Liver (tissue), 10 donors: ENCODE results near the gene MED26. TPM values are rescaled to one million over a fixed set of nuclear protein-coding genes. Genes with fewer than 3 reads are reported as not detected.

Experiments
- DNase-seq: peaks from one replicate; pipeline ENCODE4 v3.0.0-alpha.2; 2017; ENCODE audit warnings: low spot score
- H3K27ac ChIP-seq, 2 donors: one replicate each; pipeline ENCODE4 v1.7.0; 2013; ENCODE audit warnings: inconsistent platforms in 2 of 2, low read length in 2 of 2, control low read depth in 1 of 2, low read depth in 1 of 2, mild to moderate bottlenecking in 1 of 2
- H3K27me3 ChIP-seq, 4 donors: one replicate each; pipeline versions ENCODE4 v1.6.1 to v1.7.0; 2013; ENCODE audit warnings: low read length in 3 of 4, inconsistent platforms in 1 of 4, mild to moderate bottlenecking in 1 of 4, moderate library complexity in 1 of 4; ENCODE audit not compliant: control insufficient read depth in 4 of 4, insufficient read depth in 4 of 4
- H3K36me3 ChIP-seq, 4 donors: one replicate each; pipeline versions ENCODE4 v1.6.1 to v1.7.0; 2013; ENCODE audit warnings: low read length in 3 of 4, mild to moderate bottlenecking in 3 of 4, low read depth in 1 of 4, moderate library complexity in 1 of 4; ENCODE audit not compliant: control insufficient read depth in 4 of 4, insufficient read depth in 3 of 4
- H3K4me1 ChIP-seq, 4 donors: one replicate each; pipeline versions ENCODE4 v1.6.1 to v1.7.0; 2013; ENCODE audit warnings: low read length in 3 of 4, mild to moderate bottlenecking in 3 of 4, moderate library complexity in 1 of 4; ENCODE audit not compliant: control insufficient read depth in 4 of 4, insufficient read depth in 4 of 4
- H3K4me3 ChIP-seq, 3 donors: one replicate each; pipeline versions ENCODE4 v1.6.1 to v1.7.0; 2013; ENCODE audit warnings: low read length in 3 of 3, control low read depth in 1 of 3, low read depth in 1 of 3, mild to moderate bottlenecking in 1 of 3
- H3K9ac ChIP-seq, 2 donors: one replicate each; pipeline ENCODE4 v1.7.0; 2013; ENCODE audit warnings: low read length in 2 of 2, mild to moderate bottlenecking in 2 of 2, moderate library complexity in 2 of 2, control low read depth in 1 of 2, low read depth in 1 of 2
- H3K9me3 ChIP-seq, 4 donors: one replicate each; pipeline versions ENCODE4 v1.6.1 to v1.7.0; 2013; ENCODE audit warnings: low read length in 3 of 4; ENCODE audit not compliant: control insufficient read depth in 4 of 4
- ATF3 ChIP-seq: IDR thresholded peaks from 2 replicates; pipeline ENCODE4 v1.6.1; 2016; ENCODE audit warnings: antibody characterized with exemption
- EGR1 ChIP-seq, 2 donors: IDR thresholded peaks; 2 replicates each; pipeline ENCODE4 v1.6.1; 2016 to 2018; ENCODE audit warnings: antibody characterized with exemption in 2 of 2, low read depth in 2 of 2
- FOXA1 ChIP-seq: IDR thresholded peaks from 2 replicates; pipeline ENCODE4 v1.6.1; 2016; ENCODE audit warnings: antibody characterized with exemption
- GABPA ChIP-seq, 2 donors: IDR thresholded peaks in 1 of 2; conservative IDR thresholded peaks in 1 of 2; 2 replicates each; pipeline ENCODE4 v1.6.1; 2016; ENCODE audit warnings: antibody characterized with exemption in 2 of 2, mild to moderate bottlenecking in 1 of 2, moderate library complexity in 1 of 2
- HNF4A ChIP-seq, 2 donors: conservative IDR thresholded peaks; 2 replicates each; pipeline ENCODE4 v1.6.1; 2016; ENCODE audit warnings: antibody characterized with exemption in 2 of 2, mild to moderate bottlenecking in 2 of 2
- HNF4G ChIP-seq: IDR thresholded peaks from 2 replicates; pipeline ENCODE4 v1.6.1; 2016; ENCODE audit warnings: antibody characterized with exemption
- MAX ChIP-seq: IDR thresholded peaks from 2 replicates; pipeline ENCODE4 v1.6.1; 2016; ENCODE audit warnings: antibody characterized with exemption
- NR2F2 ChIP-seq: IDR thresholded peaks from 2 replicates; pipeline ENCODE4 v1.6.1; 2016; ENCODE audit warnings: antibody characterized with exemption
- RAD21 ChIP-seq, 2 donors: IDR thresholded peaks; 2 replicates each; pipeline ENCODE4 v1.6.1; 2016; ENCODE audit warnings: antibody characterized with exemption in 2 of 2, mild to moderate bottlenecking in 2 of 2
- RXRA ChIP-seq, 2 donors: IDR thresholded peaks; 2 replicates each; pipeline ENCODE4 v1.6.1; 2017 to 2018; ENCODE audit warnings: antibody characterized with exemption in 2 of 2, mild to moderate bottlenecking in 1 of 2
- SP1 ChIP-seq: IDR thresholded peaks from 2 replicates; pipeline ENCODE4 v1.6.1; 2018; ENCODE audit warnings: antibody characterized with exemption, mild to moderate bottlenecking
- ZBTB33 ChIP-seq: IDR thresholded peaks from 2 replicates; pipeline ENCODE4 v1.6.1; 2016; ENCODE audit warnings: antibody characterized with exemption
- WGBS: extraction: QIAGEN DNeasy Blood & Tissue Kit; methylation state at CpG from one replicate; pipeline ENCODE4 v1.1.7; 2013; 5-methylcytosine and 5-hydroxymethylcytosine counted together
- polyA plus RNA-seq, 2 donors: library from polyadenylated mRNA; stranded (reverse) in 1 of 2; unstranded in 1 of 2; fragments of 200-250 nt in 1 of 2; fragments of >200 nt in 1 of 2; fragmentation: Nextera tagmentation in 1 of 2; extraction: Ambion mirVana in 1 of 2; gene quantifications; one replicate each; pipeline versions ENCODE4 v1.2.1 to v1.2.3, GENCODE V29; 2013 to 2015
- small RNA-seq: library from RNA; depleted of rRNA; stranded (forward); fragments of <200 nt; gene quantifications from one replicate; pipeline ENCODE3, GENCODE V24; 2014
- total RNA-seq, 2 donors: library from RNA; depleted of rRNA; stranded (reverse); fragments of >200 nt; gene quantifications; one replicate each; pipeline ENCODE4 v1.2.3, GENCODE V29; 2014
- donor health status: healthy.
- donor health status: healthy.
- donor health status: healthy.
- donor health status: healthy.
- donor health status: healthy.

Gene MED26
- total and polyA plus RNA-seq, 4 donors: 1.5 to 3.8 (median 3.2) TPM

DNA sequence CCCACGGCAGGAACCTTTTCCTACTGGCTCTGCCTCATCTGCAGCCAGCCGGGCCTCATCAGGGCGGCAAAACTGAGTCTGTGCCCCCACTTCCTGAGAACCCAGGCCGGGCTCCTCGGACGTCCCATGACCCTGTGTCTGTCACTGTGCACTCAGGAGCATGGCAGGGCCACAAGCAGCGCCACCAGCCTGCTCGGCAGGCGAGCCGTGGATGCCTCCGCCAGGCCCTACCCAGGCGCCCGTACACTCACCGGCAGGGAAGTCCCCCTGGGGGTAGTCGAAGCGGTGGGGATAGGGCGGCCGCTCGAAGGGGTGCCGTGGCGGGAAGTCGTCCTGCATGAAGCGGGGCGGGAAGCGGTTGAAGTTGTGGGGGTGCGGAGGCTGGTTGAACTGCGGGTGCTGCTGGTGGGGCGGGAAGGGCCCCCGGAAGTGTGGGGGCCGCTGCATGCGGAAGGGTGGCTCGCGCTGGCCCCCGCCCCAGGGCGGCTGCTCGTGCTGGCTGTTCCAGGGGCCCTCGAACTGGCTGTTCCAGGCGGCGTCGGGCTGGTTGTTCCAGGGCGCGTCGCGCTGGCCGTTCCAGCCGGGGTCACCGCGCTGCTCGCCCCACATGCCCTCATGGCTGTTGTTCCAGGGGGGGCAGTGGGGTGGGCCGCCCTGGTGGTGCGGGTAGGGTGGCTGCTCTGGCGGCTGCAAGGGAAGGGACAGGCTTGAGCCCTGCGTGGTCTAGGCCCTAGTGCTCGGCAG lies 102.8 kb downstream of the MED26 start:
- DNase-seq: no peak
- 97% methylated on average over 54 of the region's 54 CpGs for WGBS
- peaks cover 4 to 28% (median 21%) of the 10 kb centered on the region in 4 donors for H3K4me1 ChIP-seq
- H3K9me3 ChIP-seq: no peaks in the 10 kb centered on the region
- TF ChIP-seq MAX: no peak
- TF ChIP-seq ZBTB33: no peak
- no peak for TF ChIP-seq SP1
- TF ChIP-seq FOXA1: no peak
- no peak for TF ChIP-seq RAD21 (IDR thresholded peaks at IDR 0.05)
- no peak for TF ChIP-seq HNF4G
- no peak for TF ChIP-seq GABPA (IDR thresholded peaks at IDR 0.05 in 1 of 2, conservative IDR thresholded peaks at IDR 0.05 in 1 of 2)
- TF ChIP-seq EGR1 (IDR thresholded peaks at IDR 0.05; ENCODE audit: low read depth in 2 of 2): no peak
- TF ChIP-seq ATF3: no peak
- TF ChIP-seq RXRA (IDR thresholded peaks at IDR 0.05): no peak
- no peak for TF ChIP-seq NR2F2
- TF ChIP-seq HNF4A (conservative IDR thresholded peaks at IDR 0.05): no peak
- H3K9ac ChIP-seq: no peak overlapping the region
- no peaks in the 10 kb centered on the region for H3K27me3 ChIP-seq
- H3K4me3 ChIP-seq: no peak overlapping the region
- no peak overlapping the region for H3K27ac ChIP-seq
- peaks cover 43 to 70% (median 47%) of the 10 kb centered on the region in 4 donors for H3K36me3 ChIP-seq

Small RNA genes lying within 50 kb of the gene (small RNA-seq; reads per million reads assigned to genes)
- not detected for gene RN7SL146P

Other genes starting within 250 kb of the MED26 start
- gene EPS15L1, start 156.2 kb downstream of the MED26 start, total RNA-seq: 10 to 100 TPM in 1 of 2 donors, 1 to 10 TPM in 1; 8.4 to 14.0 TPM
- gene EPS15L1, start 156.2 kb downstream of the MED26 start, polyA plus RNA-seq: 10 to 100 TPM in 1 of 2 donors, 1 to 10 TPM in 1; 5.3 to 10.2 TPM
- gene CALR3, start 132.0 kb downstream of the MED26 start, total RNA-seq: under 1 TPM in 1 of 2 donors, not detected in 1; 0.08 TPM
- under 1 TPM in 1 of 2 donors, not detected in 1; 0.05 TPM for gene CALR3, start 132.0 kb downstream of the MED26 start, polyA plus RNA-seq
- gene C19orf44, start 131.8 kb downstream of the MED26 start, total RNA-seq: 1 to 10 TPM in 1 of 2 donors, under 1 TPM in 1; 0.89 to 3.0 TPM
- 1 to 10 TPM in 1 of 2 donors, under 1 TPM in 1; 0.94 to 1.7 TPM for gene C19orf44, start 131.8 kb downstream of the MED26 start, polyA plus RNA-seq
- 1 to 10 TPM; 8.5 to 8.8 TPM for gene CHERP, start 85.8 kb downstream of the MED26 start, total RNA-seq
- gene CHERP, start 85.8 kb downstream of the MED26 start, polyA plus RNA-seq: 10 to 100 TPM in 1 of 2 donors, 1 to 10 TPM in 1; 9.2 to 14.0 TPM
- 10 to 100 TPM; 12.1 to 20.5 TPM for gene SLC35E1, start 55.8 kb downstream of the MED26 start, total RNA-seq
- gene SLC35E1, start 55.8 kb downstream of the MED26 start, polyA plus RNA-seq: 10 to 100 TPM; 11.2 to 12.1 TPM
- gene SMIM7, start 31.9 kb upstream of the MED26 start, total RNA-seq: 10 to 100 TPM; 35.2 to 50.1 TPM
- gene SMIM7, start 31.9 kb upstream of the MED26 start, polyA plus RNA-seq: 10 to 100 TPM; 43.6 to 81.8 TPM
- gene TMEM38A, start 32.9 kb upstream of the MED26 start, total RNA-seq: 1 to 10 TPM; 3.1 to 3.8 TPM
- 1 to 10 TPM; 4.1 to 6.2 TPM for gene TMEM38A, start 32.9 kb upstream of the MED26 start, polyA plus RNA-seq
- gene NWD1, start 91.6 kb upstream of the MED26 start, total RNA-seq: under 1 TPM in 1 of 2 donors, not detected in 1; under 0.01 TPM
- gene NWD1, start 91.6 kb upstream of the MED26 start, polyA plus RNA-seq: not detected
- gene SIN3B, start 201.2 kb upstream of the MED26 start, total RNA-seq: 10 to 100 TPM; 10.7 to 17.1 TPM
- gene SIN3B, start 201.2 kb upstream of the MED26 start, polyA plus RNA-seq: 1 to 10 TPM; 6.1 to 6.4 TPM